Stimulated activated CD4-positive, alpha-beta T cell treated with anti-CD3 and anti-CD28 coated beads, TNF-alpha, amount 100 ng/mL, for 48 hours (primary cell): ENCODE results near the gene HOXC4.

Source experiments
- DNase-seq, 3 donors: peaks; one replicate each; pipeline ENCODE4 v3.0.0-alpha.2; 2020; ENCODE audit warnings: low read depth in 3 of 3

Gene HOXC4

DNA sequence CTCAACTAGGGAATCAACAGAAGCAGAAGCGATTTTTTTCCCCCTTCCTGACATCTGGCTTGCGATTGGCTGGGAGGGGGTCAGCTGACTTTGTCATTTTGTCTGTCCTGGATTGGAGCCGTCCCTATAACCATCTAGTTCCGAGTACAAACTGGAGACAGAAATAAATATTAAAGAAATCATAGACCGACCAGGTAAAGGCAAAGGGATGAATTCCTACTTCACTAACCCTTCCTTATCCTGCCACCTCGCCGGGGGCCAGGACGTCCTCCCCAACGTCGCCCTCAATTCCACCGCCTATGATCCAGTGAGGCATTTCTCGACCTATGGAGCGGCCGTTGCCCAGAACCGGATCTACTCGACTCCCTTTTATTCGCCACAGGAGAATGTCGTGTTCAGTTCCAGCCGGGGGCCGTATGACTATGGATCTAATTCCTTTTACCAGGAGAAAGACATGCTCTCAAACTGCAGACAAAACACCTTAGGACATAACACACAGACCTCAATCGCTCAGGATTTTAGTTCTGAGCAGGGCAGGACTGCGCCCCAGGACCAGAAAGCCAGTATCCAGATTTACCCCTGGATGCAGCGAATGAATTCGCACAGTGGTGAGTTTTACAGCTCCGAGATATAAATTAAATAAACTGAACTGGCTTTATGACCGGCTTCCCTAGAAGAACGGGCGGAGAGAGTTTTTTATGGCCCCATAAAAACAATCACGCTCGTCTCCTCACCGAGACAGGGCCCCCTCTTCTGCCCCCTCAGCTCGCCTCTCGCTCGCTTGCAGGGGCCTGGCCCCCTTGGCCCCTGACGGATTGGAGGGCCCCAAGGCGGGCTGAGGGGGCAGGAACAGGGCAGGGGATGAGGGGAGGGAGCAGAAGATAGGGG is 25.1 kb upstream of the HOXC4 start, which contains the start of gene HOXC6:
Gene HOXC6 (plus strand): TSS at position 127 of the 888 bp plus-strand sequence. CDS start 82 bp downstream, at position 209.
- no peak for DNase-seq

GRCh38 chr12:54029529-54030441 is 23.9 kb upstream of the HOXC4 start:
- DNase-seq = no peak

GRCh38 chr12:54030442-54030801 is 23.2 kb upstream of the HOXC4 start:
- no peak for DNase-seq

DNA sequence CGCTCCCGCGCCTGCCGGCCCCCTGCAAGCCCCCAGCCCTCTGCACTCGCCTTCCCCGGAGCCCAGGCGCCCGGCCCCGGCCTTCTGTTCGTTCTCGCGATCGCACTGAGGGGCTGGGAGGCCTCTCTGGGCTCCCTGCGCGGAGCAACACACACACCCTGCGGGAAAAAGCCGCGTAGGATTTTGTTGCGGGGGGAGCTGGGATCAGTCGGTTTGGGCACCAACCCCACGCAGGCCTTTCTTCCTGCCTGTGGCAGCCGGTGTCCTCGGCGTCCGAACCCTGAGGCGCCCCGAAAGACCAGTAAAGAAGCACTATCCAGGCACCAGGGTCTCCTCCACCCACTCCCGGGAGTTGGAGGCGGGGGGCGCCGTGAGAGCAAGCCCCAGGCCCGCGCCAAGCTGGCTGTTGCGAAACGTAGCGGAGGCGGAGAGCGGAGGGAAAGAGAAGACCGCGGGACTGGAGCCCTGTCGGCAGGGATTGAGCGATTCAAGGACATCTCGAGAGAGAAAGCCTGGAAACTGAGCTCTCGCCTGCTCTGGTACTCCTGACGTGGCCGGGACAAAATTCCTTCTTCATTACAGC is 22.7 kb upstream of the HOXC4 start:
- no peak for DNase-seq

DNA sequence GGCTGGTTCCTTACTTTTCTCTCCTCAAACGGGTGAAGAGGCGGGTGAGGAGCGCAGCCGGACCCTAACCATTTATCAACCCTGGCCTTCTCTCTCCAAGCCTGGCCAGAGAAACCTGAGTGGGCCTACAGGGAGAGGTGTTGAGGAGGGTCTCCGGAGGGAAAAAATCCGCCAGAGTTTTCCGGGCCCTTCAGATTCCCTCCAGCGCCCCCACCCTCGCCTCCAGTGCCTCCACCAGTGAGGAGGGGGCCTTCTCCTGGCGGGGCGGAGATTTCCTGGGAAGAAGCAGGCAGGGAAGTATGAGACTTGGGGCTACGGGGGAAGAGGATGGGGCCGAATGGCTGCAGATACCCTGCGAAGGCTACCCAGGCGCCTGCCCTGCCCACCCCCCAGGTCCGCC is 22.2 kb upstream of the HOXC4 start:
- DNase-seq = no peak

- no peak for DNase-seq
Measured at GRCh38 chr12:54032086-54032619, 21.5 kb upstream of the HOXC4 start.

DNA sequence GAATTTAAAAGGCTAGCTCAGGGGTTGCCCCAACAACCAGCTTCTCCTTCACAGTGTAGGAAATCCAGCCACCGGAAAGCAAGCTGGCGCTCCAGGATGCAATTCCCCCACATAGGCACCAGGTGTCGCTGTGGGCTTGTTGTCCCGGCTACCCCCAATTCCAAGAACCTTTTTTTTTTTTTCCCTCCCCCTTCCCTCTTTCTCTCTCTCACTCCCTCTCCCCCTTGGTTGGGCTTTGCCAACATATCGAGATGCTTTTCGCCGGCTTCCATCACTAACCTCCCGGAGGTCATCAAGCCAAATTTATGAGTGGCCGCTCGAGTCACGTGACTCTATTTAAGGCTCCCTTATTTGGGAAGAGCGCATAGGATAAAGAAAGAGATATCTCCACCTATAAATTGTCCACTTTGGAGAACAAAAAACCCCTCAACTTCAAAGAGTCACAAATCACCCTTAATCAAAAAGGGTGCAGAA is 21.0 kb upstream of the HOXC4 start, which contains the start of gene HOXC5:
Gene HOXC5 (plus strand): TSS at position 424 of the 474 bp plus-strand sequence. CDS start 73 bp downstream, outside the sequence.
- peak in 2 of 3 donors; percentile 35 to 52 for DNase-seq

DNA sequence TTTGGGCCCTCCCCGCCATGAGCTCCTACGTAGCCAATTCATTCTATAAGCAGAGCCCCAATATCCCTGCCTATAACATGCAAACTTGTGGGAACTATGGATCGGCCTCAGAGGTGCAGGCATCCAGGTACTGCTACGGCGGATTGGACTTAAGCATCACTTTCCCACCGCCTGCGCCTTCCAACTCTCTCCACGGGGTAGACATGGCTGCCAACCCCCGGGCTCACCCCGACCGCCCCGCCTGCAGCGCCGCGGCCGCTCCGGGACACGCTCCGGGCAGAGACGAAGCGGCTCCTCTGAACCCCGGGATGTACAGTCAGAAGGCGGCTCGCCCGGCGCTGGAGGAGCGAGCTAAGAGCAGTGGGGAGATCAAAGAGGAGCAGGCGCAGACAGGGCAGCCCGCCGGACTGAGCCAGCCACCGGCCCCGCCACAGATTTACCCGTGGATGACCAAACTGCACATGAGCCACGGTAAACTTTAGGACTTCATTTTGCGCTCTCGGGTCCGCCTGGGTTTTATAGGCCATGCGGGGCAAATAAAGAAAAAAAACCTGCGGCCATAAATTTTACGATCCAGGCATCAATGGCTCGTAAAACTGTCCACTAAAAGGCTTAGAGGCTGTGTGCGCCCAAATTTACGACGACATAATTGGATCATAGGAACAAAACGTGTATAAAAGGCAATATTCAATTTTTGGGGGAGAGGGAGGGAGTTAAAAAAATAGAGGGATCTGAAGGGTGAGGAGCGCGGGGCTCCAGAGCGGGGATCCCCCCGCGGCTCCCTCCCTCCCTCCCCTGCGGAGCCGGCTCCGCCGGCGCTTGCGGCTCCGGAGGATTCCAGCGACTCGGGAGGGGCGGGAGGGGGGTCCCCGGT is 20.3 kb upstream of the HOXC4 start:
- no peak for DNase-seq

GRCh38 chr12:54033980-54034784 is 19.5 kb upstream of the HOXC4 start:
- DNase-seq = no peak

DNA sequence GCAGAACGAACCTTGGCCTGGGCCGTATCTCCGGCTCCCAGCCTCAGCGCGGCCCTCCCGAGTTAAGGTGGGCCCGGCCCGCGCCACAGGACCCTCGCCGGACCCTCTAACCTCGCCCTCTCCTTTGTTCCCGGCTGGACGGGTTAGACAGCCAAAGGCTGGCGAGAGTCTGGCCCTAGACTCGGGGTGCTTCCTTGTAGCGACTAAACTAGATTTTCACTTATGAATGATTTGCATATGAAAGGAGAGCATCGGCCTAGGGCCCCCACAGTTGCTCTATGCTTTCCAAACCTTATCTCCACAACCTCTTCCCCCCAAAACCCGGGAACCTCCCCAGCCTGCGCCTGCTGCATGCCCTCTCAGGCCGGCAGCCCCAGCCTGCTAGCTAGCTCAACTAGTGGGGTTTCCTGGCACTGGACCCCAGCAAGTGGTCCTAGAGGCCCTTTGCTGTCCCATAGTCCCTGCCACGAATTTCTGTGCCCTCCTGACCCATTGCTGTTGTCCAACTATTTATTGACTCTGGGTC is 18.8 kb upstream of the HOXC4 start:
- DNase-seq = no peak

GRCh38 chr12:54035568-54036264 is 17.9 kb upstream of the HOXC4 start:
- DNase-seq = no peak

- no peak for DNase-seq
Measured at GRCh38 chr12:54036620-54037359, 16.8 kb upstream of the HOXC4 start.

DNA sequence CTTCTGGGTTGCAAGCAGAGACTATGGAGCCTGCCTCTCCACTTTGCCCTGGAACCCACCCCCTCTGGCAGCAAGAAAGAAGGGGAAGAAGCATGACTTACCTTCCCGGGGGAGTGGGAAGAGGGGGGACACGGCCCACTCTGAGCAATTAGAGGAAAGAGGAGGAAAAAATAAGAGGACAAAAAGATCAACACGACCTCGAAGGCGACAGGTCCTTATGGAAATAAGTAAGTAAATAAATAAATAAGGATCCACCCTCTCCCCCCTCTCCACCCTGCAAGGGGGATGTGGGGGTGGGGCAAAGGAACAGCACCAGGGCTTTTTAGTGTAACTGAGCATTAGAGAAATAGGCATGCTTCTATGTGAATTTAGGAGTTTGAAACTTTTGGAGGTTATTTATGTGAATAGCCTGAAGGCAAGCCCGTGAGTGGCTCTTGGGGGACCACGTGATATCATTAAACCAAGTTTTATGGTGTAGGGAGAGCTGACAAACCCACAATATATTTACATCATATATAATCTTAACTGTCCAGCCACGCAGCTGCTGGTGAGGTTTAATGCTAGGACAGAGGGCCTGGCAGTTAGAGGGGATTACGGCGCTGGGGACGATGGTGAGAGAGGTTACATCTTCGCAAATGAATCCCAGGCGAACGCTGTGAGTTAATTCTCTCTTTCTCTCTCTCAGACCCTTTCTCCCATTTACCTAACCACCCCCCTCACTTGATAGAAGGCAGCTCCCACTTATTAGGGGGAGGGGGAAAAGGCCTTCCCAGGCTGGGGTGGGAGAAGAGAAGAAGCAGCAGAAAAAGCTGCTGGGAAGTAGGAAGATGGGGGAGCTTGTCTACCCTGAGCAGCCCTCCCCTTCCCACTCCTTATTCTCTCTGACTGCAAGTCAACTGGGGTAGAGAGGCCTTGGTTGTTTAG is 16.0 kb upstream of the HOXC4 start:
- no peak for DNase-seq

DNA sequence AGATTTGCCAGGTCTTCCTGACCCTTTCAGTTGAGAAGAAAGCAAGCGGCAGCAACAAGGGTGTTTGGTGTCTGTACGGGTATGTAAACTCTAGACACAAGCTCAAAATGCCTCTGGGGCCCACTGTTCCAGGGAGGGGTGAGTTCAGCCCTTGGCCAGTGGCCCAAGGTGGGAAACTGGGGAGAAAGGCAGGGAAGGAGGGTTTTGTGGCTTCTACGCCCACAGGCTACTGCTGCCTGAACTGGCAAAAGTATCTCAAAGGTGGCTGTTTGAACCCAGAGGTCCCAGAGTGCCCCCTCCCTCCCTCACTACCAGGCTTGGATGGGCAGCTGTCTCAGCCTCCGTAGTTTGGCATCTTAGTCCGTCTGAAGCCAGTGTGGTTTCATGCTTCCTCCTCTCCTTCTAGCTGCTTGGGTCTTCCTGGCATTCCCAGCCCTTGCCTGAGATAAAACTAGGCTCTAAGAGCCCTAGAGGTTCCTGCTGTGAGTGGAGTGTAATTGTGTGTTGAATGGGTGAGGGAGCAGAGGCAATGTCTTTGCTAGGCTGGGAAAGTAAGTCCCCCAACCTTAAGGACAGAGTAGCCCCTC is 15.3 kb upstream of the HOXC4 start:
- DNase-seq = no peak

DNA sequence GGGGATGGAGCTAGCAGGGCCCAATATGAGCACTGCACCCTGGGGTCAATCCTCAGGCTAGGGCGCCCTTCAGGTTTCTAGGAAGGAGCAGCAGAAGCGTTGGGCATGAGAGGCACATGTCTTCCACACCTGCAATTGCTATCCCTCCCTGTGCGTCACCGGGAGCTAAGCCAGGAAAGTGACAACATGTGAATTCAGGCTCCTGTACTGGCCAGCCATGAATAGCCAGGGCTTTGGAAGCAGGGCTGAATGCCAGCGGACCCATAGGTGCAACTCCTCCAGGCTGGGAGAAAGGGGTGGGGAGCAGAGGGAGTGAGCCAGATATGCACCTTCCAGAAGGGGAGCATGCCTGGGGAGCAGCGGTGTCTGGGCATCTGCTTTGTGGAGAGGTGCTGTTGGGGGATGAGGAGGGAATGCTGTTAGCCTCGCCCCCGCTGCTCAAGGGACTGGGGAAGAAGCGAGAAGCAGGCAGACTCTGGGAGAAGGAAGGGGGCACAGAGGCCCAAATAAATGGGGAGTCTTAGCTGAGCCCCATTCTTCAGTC is 14.7 kb upstream of the HOXC4 start:
- no peak for DNase-seq

- DNase-seq = no peak
Measured at GRCh38 chr12:54039417-54040147, 14.1 kb upstream of the HOXC4 start.
